Measurements from ENCODE around the gene BRICD5. TPM values are rescaled to one million over a fixed set of nuclear protein-coding genes. Genes with fewer than 3 reads are reported as not detected.

BRICD5 gene
- total and polyA plus RNA-seq, 2 experiments from 2014 or later, result 6.2 to 9.9 TPM

DNA sequence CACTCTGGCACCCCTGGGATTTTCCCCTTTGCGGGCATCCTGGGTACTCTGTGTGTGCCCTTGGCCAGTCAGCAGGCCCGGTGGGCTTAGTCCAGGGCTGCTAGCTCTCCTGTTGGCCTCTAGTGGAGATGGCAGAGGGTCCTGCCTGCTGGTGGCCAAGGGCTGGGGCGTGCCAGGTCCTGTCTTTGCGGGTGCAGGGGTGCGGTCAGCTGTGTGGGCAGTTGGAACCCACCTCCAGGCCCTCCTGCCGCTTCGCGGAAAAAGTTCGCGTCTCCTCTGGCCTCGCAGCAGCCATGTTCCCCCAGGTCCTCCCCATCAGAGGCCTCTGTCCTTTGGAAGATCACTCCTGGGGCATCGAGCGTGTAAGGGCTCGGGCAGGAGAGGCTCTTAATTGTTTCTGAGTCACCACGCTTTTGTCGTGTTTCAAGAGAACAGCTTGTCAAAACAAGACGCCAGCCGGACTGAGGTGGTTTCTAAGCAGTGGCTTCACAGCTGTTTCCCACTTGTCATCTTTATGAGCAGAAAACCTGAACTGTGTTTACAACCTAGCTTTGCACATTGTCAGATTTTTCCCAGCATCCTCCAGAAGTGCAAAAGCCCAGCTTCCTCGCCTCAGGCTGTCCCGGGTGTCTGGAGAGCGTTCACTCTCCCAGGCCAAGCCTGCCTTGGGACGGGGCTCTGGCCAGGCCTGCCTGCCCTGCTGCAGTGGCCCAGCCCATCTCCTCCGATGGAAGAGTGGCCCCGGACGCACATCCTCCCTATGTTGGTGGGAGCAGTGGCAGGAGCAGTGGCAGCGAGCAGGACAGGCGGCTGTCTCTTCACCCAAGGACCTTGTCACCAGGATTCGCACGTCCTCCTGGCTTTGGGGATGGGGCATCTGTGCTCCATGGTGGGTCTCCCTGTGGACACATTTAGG lies 20.6 kb upstream of the BRICD5 start:
- no peak for DNase-seq (ENCODE audit: low spot score)
- Histone ChIP-seq H3K27me3 (peaks cover 10% of the 10 kb centered on the region), H3K9me2 (replicated peaks; ENCODE audit: insufficient read depth) (no peaks in the 10 kb centered on the region), H3K27ac (no peak overlapping the region), H3K4me1 (ENCODE audit: insufficient read depth) (peaks cover 7% of the 10 kb centered on the region), H4K20me1 (ENCODE audit: insufficient read depth, poor library complexity, severe bottlenecking) (peaks cover 6% of the 10 kb centered on the region), H3K4me3 (no peak overlapping the region), H3K36me3 (replicated peaks; ENCODE audit: insufficient read depth, low read depth) (no peaks in the 10 kb centered on the region), H3K4me2 (no peak overlapping the region), H3K9me3 (ENCODE audit: low read depth) (no peaks in the 10 kb centered on the region), H2AFZ (no peak overlapping the region), H3K79me2 (peaks cover 18% of the 10 kb centered on the region)
- TF ChIP-seq EZH2phosphoT487 (IDR thresholded peaks at IDR 0.05; ENCODE audit: low read depth, severe bottlenecking, unreplicated experiment) (no peak), EZH2 (IDR thresholded peaks at IDR 0.05; ENCODE audit: borderline replicate concordance) (no peak)
- TF ChIP-seq, protein P1, sequence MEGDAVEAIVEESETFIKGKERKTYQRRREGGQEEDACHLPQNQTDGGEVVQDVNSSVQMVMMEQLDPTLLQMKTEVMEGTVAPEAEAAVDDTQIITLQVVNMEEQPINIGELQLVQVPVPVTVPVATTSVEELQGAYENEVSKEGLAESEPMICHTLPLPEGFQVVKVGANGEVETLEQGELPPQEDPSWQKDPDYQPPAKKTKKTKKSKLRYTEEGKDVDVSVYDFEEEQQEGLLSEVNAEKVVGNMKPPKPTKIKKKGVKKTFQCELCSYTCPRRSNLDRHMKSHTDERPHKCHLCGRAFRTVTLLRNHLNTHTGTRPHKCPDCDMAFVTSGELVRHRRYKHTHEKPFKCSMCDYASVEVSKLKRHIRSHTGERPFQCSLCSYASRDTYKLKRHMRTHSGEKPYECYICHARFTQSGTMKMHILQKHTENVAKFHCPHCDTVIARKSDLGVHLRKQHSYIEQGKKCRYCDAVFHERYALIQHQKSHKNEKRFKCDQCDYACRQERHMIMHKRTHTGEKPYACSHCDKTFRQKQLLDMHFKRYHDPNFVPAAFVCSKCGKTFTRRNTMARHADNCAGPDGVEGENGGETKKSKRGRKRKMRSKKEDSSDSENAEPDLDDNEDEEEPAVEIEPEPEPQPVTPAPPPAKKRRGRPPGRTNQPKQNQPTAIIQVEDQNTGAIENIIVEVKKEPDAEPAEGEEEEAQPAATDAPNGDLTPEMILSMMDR (IDR thresholded peaks at IDR 0.05; ENCODE audit: poor library complexity), result no peak
- 87% methylated on average over 29 of the region's 29 CpGs for WGBS (ENCODE audit: low lambda C conversion rate, missing lambda C conversion rate)

DNA sequence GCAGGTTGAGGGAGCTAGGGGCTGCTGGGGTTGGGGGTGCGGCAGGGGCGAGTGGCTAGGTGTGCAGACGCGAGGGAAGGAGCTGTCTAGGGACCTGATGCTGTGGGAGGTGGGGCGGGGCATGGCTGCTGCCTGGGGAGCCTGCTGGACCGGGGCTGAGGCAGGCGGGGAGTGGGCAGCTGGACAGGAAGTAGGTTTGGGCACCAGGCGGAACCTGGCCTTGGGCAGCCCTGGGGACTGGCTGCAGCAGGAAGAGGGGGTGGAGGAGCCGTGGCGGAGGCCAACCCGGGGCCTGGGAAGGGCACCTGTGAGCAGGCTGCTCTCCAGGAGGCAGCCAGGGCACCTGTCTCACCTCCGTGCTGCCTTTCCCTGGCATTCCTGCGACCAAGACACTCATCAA lies 19.7 kb upstream of the BRICD5 start:
- WGBS (ENCODE audit: low lambda C conversion rate, missing lambda C conversion rate), result 100% methylated on average over 8 of the region's 13 CpGs
- H3K27me3 ChIP-seq, result peaks cover 2% of the 10 kb centered on the region
- no peak for DNase-seq (ENCODE audit: low spot score)
- H3K4me3 ChIP-seq, result no peak overlapping the region
- H3K36me3 ChIP-seq (replicated peaks; ENCODE audit: insufficient read depth, low read depth), result no peaks in the 10 kb centered on the region
- no peaks in the 10 kb centered on the region for H3K9me2 ChIP-seq (replicated peaks; ENCODE audit: insufficient read depth)
- H2AFZ ChIP-seq, result no peak overlapping the region
- no peak overlapping the region for H3K4me2 ChIP-seq
- no peak overlapping the region for H3K27ac ChIP-seq
- H3K79me2 ChIP-seq, result peaks cover 27% of the 10 kb centered on the region
- no peak for TF ChIP-seq EZH2phosphoT487 (IDR thresholded peaks at IDR 0.05; ENCODE audit: low read depth, severe bottlenecking, unreplicated experiment)
- TF ChIP-seq EZH2 (IDR thresholded peaks at IDR 0.05; ENCODE audit: borderline replicate concordance), result no peak
- TF ChIP-seq, protein P1 (IDR thresholded peaks at IDR 0.05; ENCODE audit: poor library complexity), result no peak
- no peaks in the 10 kb centered on the region for H3K9me3 ChIP-seq (ENCODE audit: low read depth)
- peaks cover 10% of the 10 kb centered on the region for H4K20me1 ChIP-seq (ENCODE audit: insufficient read depth, poor library complexity, severe bottlenecking)
- H3K4me1 ChIP-seq (ENCODE audit: insufficient read depth), result peaks cover 5% of the 10 kb centered on the region

DNA sequence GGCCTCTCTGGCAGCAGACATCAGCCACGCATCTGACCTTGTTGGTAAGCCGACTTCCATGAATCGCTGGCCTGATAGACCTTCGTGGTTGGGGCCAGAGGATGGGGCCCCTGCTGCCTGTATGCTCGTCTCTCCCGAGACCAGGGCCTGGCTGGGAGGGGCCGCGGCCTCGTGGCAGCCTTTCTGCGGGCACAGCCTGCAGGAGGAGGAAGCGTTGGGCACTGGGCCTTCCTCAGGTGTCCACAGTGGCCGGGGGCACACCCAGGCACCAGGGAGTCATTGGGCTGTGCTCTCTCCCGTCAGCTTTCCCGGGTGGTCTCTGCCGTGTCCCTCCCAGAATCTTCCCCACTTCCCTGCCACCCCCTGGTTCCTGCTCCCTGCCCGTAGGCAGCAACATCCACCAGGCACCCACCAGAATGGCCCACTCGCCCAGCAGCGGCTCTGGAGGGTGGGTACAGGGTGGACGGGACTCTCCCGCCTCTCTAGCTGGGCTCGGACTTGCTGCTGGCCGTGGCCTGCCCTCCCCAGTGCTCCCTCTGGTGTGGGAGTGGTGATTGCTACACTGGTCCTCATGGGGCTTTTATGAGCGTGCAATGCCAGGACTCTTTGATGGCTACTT lies 19.1 kb upstream of the BRICD5 start:
- Histone ChIP-seq H3K27ac (no peak overlapping the region), H3K79me2 (peaks cover 33% of the 10 kb centered on the region), H3K9me3 (ENCODE audit: low read depth) (no peaks in the 10 kb centered on the region), H3K4me1 (ENCODE audit: insufficient read depth) (peaks cover 8% of the 10 kb centered on the region), H2AFZ (no peak overlapping the region), H3K4me3 (no peak overlapping the region), H3K36me3 (replicated peaks; ENCODE audit: insufficient read depth, low read depth) (no peaks in the 10 kb centered on the region), H3K9me2 (replicated peaks; ENCODE audit: insufficient read depth) (no peaks in the 10 kb centered on the region), H3K27me3 (no peaks in the 10 kb centered on the region), H4K20me1 (ENCODE audit: insufficient read depth, poor library complexity, severe bottlenecking) (peaks cover 11% of the 10 kb centered on the region), H3K4me2 (no peak overlapping the region)
- WGBS (ENCODE audit: low lambda C conversion rate, missing lambda C conversion rate), result 97% methylated on average over 23 of the region's 23 CpGs
- no peak for TF ChIP-seq EZH2 (IDR thresholded peaks at IDR 0.05; ENCODE audit: borderline replicate concordance)
- TF ChIP-seq EZH2phosphoT487 (IDR thresholded peaks at IDR 0.05; ENCODE audit: low read depth, severe bottlenecking, unreplicated experiment), result no peak
- TF ChIP-seq, protein P1 (IDR thresholded peaks at IDR 0.05; ENCODE audit: poor library complexity), result no peak
- no peak for DNase-seq (ENCODE audit: low spot score)
